ENCODE data around the gene SLC17A7.
"Not testable (repeated sequence)": the region's sequence is repeated elsewhere in the genome, so short reads cannot be mapped to it uniquely, and the experiment has no call there.

- TF ChIP-seq CTCF (IDR thresholded peaks at IDR 0.05); ZFX (IDR thresholded peaks at IDR 0.05; ENCODE audit: borderline replicate concordance): not testable (repeated sequence)
These were observed 2.9 kb upstream of the SLC17A7 start for GRCh38 chr19:49444100-49444700.
